CD4-positive, alpha-beta T cell (primary cell): ENCODE results near the gene CXCL17. TPM values are rescaled to one million over a fixed set of nuclear protein-coding genes. Genes with fewer than 3 reads are reported as not detected.

Experiments used
- ATAC-seq: fragments of 200-7000 bp; cut with Tn5 transposase; one replicate; pipeline ENCODE4 v1.10.0; 2022; ENCODE audit warnings: mild to moderate bottlenecking; ENCODE audit not compliant: poor library complexity
- CTCF ChIA-PET: fragments of 350-600 bp; sonication (Branson Sonifier 250); formaldehyde crosslinking; loops from one replicate; lab custom pipeline; 2021; ENCODE audit warnings: antibody characterized with exemption, inconsistent platforms; lab: Charles Lee
- POLR2A ChIA-PET: fragments of 350-600 bp; sonication (Branson Sonifier 250); formaldehyde crosslinking; loops from one replicate; lab custom pipeline; 2021; ENCODE audit warnings: antibody characterized with exemption, inconsistent platforms; lab: Charles Lee
- DNase-seq, 14 experiments: peaks; one replicate each; pipeline ENCODE4 v3.0.0-alpha.2; 2013 to 2020; ENCODE audit warnings: mixed read lengths in 2 of 14
- H3K27ac ChIP-seq, 2 donors: one replicate each; pipeline versions ENCODE4 v1.5.1 to v1.7.0; 2013; ENCODE audit warnings: low read length in 2 of 2, low read depth in 1 of 2, mild to moderate bottlenecking in 1 of 2
- H3K27me3 ChIP-seq, 2 experiments: 1 replicate in 1 of 2; 2 replicates in 1 of 2; pipeline versions ENCODE4 v1.6.1 to v1.7.0; 2013; ENCODE audit warnings: low read length in 2 of 2, control low read depth in 1 of 2, mild to moderate bottlenecking in 1 of 2, moderate library complexity in 1 of 2; ENCODE audit not compliant: insufficient read depth in 2 of 2, control insufficient read depth in 1 of 2
- H3K36me3 ChIP-seq: one replicate; pipeline ENCODE4 v1.6.1; 2013; ENCODE audit warnings: low read length, control low read depth; ENCODE audit not compliant: insufficient read depth
- H3K4me1 ChIP-seq: one replicate; pipeline ENCODE4 v1.6.1; 2013; ENCODE audit warnings: low read length, control low read depth; ENCODE audit not compliant: insufficient read depth
- H3K4me3 ChIP-seq: one replicate; pipeline ENCODE4 v1.5.1; 2013; ENCODE audit warnings: mild to moderate bottlenecking, low read length, moderate library complexity
- H3K9me3 ChIP-seq, 2 experiments: 1 replicate in 1 of 2; 2 replicates in 1 of 2; pipeline versions ENCODE4 v1.6.1 to v1.7.0; 2013; ENCODE audit warnings: low read length in 2 of 2, mild to moderate bottlenecking in 2 of 2, control low read depth in 1 of 2, moderate library complexity in 1 of 2; ENCODE audit not compliant: control insufficient read depth in 1 of 2, insufficient read depth in 1 of 2
- H3K27ac Mint-ChIP-seq: one replicate; pipeline ENCODE4 v1.8.0; 2020; ENCODE audit warnings: mixed read lengths
- H3K27me3 Mint-ChIP-seq: one replicate; pipeline ENCODE4 v1.8.0; 2021; ENCODE audit warnings: mixed read lengths
- H3K36me3 Mint-ChIP-seq: one replicate; pipeline ENCODE4 v1.8.0; 2021; ENCODE audit warnings: low read depth, mixed read lengths
- H3K4me1 Mint-ChIP-seq: one replicate; pipeline ENCODE4 v1.8.0; 2021; ENCODE audit warnings: low read depth, mixed read lengths
- H3K4me3 Mint-ChIP-seq: one replicate; pipeline ENCODE4 v1.8.0; 2020; ENCODE audit warnings: mild to moderate bottlenecking, mixed read lengths
- H3K9me3 Mint-ChIP-seq: one replicate; pipeline ENCODE4 v1.8.0; 2020; ENCODE audit warnings: mixed read lengths
- intact Hi-C, 2 experiments: fragments of 100-400 bp; cut with DNase I in 1 of 2; cut with micrococcal nuclease in 1 of 2; formaldehyde crosslinking; loops; one replicate each; pipeline versions ENCODE4 v1.15.1 to v1.9.0; 2023 to 2025; cut with DNase I, micrococcal nuclease
- total RNA-seq, 174 experiments: library from RNA in 2 of 174; stranded (reverse) in 2 of 174; gene quantifications; one replicate each; pipeline ENCODE4 v1.2.3 and lab custom pipeline; 2021 to 2026
- TF ChIP-seq, protein P1 (sequence below): fragments of 200-600 bp; IDR thresholded peaks from one replicate; pipeline ENCODE4 v1.8.0; 2022; ENCODE audit warnings: antibody characterized with exemption, mild to moderate bottlenecking

The CXCL17 gene
- total RNA-seq, 2 experiments from 2014 or later, result not detected

DNA sequence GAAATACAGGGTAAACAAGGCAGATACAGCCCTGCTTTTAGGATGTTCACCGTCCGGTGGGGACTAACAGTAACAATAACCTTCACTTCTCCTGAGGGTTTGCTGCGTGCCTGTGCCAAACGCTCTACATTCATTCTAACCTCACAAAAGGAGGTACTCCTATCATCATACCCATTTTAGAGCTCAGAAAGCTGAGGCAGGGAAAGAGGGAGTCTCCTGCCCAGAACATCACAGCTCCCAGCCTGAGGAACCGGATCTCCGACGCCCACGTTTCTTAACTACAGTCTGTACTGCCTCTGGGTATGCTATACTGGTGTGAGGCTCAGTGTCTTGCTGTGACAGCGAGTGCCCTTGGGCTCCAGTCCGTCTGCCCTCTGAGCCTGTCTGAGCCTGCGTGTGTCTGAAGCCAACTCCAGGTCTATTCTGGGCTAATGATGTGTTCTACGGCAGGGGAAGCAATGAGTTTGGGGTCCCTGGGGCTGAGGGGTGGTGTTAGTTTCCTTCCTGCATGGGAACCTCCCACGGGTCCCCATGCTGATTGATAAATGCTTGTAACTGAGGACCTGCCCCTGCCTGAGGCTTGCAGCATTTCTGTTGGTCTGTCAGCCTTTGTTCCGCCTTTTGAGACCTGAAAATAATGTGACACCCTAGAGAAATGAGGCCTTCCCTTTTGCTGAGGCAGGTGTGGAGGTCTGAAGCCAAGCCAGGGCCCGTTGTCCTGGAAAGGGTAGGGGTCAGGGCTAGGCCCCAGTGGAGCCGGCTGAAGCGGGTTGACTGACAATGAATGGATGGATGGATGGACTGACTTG is 20.4 kb downstream of the CXCL17 start:
- Histone ChIP-seq H3K9me3 (no peaks in the 10 kb centered on the region), H3K4me1 (peaks cover 46% of the 10 kb centered on the region), H3K27ac (no peak overlapping the region), H3K4me3 (peak overlapping the region; percentile 80), H3K27me3 (no peaks in the 10 kb centered on the region), H3K36me3 (peaks cover 4% of the 10 kb centered on the region)
- ChIA-PET POLR2A (interaction anchor here (1.8 to 2.2 kb wide), 3 partner anchors 11 to 28 kb away, joined by 7 to 11 read pairs (median 10); no protein-coding TSS in a partner anchor), CTCF (interaction anchor here (1.2 kb wide), 1 partner anchor 16 kb away, joined by 10 read pairs; no protein-coding TSS in a partner anchor)
- Mint-ChIP-seq H3K36me3 (peaks cover 10% of the 10 kb centered on the region), H3K9me3 (no peaks in the 10 kb centered on the region), H3K27ac (peak overlapping the region; percentile 78), H3K27me3 (no peaks in the 10 kb centered on the region), H3K4me3 (peak overlapping the region; percentile 92), H3K4me1 (peaks cover 49% of the 10 kb centered on the region)
- ATAC-seq (no peak), DNase-seq (no peak)
- TF ChIP-seq, protein P1, sequence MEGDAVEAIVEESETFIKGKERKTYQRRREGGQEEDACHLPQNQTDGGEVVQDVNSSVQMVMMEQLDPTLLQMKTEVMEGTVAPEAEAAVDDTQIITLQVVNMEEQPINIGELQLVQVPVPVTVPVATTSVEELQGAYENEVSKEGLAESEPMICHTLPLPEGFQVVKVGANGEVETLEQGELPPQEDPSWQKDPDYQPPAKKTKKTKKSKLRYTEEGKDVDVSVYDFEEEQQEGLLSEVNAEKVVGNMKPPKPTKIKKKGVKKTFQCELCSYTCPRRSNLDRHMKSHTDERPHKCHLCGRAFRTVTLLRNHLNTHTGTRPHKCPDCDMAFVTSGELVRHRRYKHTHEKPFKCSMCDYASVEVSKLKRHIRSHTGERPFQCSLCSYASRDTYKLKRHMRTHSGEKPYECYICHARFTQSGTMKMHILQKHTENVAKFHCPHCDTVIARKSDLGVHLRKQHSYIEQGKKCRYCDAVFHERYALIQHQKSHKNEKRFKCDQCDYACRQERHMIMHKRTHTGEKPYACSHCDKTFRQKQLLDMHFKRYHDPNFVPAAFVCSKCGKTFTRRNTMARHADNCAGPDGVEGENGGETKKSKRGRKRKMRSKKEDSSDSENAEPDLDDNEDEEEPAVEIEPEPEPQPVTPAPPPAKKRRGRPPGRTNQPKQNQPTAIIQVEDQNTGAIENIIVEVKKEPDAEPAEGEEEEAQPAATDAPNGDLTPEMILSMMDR, result no peak
- intact Hi-C loops, result loop anchor here (2.0 to 10.0 kb wide), 6 partner anchors 25 to 315 kb away; partner anchors contain the start of genes MEGF8 (in 1 of the 2) and POU2F2 (in 1 of the 2)

DNA sequence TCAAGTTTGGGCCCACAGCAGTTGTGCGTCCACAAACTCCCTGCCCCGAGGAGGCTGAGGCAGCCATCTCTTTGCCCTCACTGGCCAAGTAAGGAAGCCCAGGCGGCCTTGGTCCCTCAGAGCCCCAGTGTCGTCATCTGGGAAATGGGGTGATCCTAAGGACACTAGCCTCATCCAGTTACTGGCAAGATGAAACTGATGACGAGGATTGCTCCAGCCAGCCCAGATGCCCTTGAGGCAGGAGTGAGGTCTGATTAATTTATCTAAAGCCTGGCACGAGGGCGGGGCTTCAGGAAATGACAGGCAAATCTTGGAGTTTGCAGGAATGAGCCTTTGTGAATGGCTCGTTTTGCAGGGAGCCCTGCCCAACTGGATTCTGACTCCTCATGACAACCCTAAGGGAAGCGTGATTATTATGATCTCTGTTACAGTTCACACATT is 21.1 kb downstream of the CXCL17 start:
- ATAC-seq, result no peak
- Histone ChIP-seq H3K9me3 (no peaks in the 10 kb centered on the region), H3K36me3 (peaks cover 4% of the 10 kb centered on the region), H3K27ac (no peak overlapping the region), H3K27me3 (no peaks in the 10 kb centered on the region), H3K4me3 (no peak overlapping the region), H3K4me1 (peaks cover 46% of the 10 kb centered on the region)
- no peak for DNase-seq
- Mint-ChIP-seq H3K27me3 (no peaks in the 10 kb centered on the region), H3K4me1 (peaks cover 49% of the 10 kb centered on the region), H3K9me3 (no peaks in the 10 kb centered on the region), H3K4me3 (peak overlapping the region; percentile 92), H3K27ac (no peak overlapping the region), H3K36me3 (peaks cover 10% of the 10 kb centered on the region)
- intact Hi-C loops, result loop anchor here (2.0 to 10.0 kb wide), 6 partner anchors 25 to 314 kb away; partner anchors contain the start of genes MEGF8 (in 1 of the 2) and POU2F2 (in 1 of the 2)
- ChIA-PET CTCF (interaction anchor here (3.0 to 3.5 kb wide), 2 partner anchors 17 to 20 kb away, joined by 20 to 32 read pairs; no protein-coding TSS in a partner anchor), POLR2A (no interaction called here)
- TF ChIP-seq, protein P1, result no peak

DNA sequence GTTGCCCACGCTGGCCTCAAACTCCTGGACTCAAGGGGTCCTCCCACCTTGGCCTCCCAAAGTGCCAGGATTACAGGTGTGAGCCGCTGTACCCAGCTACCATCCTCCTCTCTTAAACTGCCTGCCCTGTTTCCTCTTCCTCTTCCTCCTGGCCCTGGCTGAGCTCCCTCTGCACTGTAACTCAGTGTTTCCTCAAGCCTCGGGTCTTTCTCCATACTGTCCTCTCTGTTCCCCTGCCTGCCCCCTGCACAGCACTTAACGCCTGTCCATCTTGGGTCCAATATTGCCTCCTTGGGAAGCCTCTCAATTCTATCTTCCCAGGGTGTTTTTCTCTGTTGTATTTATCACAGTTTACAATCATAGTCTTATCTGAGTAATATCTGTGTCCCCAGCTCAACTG is 21.6 kb downstream of the CXCL17 start:
- Mint-ChIP-seq H3K4me1 (peaks cover 49% of the 10 kb centered on the region), H3K36me3 (peaks cover 10% of the 10 kb centered on the region), H3K27me3 (no peaks in the 10 kb centered on the region), H3K4me3 (no peak overlapping the region), H3K27ac (no peak overlapping the region), H3K9me3 (no peaks in the 10 kb centered on the region)
- ChIA-PET CTCF (interaction anchor here (1.5 to 3.5 kb wide), 3 partner anchors 13 to 20 kb away, joined by 20 to 32 read pairs (median 27); no protein-coding TSS in a partner anchor), POLR2A (interaction anchor here (1.5 kb wide), 1 partner anchor 19 kb away, joined by 5 read pairs; no protein-coding TSS in a partner anchor)
- DNase-seq (no peak), ATAC-seq (no peak)
- Histone ChIP-seq H3K4me1 (peaks cover 46% of the 10 kb centered on the region), H3K4me3 (no peak overlapping the region), H3K27me3 (no peaks in the 10 kb centered on the region), H3K27ac (no peak overlapping the region), H3K36me3 (peaks cover 4% of the 10 kb centered on the region), H3K9me3 (no peaks in the 10 kb centered on the region)
- TF ChIP-seq, protein P1, result no peak
- intact Hi-C loops, result loop anchor here (5.0 to 10.0 kb wide), 5 partner anchors 34 to 314 kb away; partner anchors contain the start of genes MEGF8 (in 1 of the 2) and POU2F2 (in 1 of the 2)
